NCI-H460 (cell line): ENCODE measurements around the gene TNFRSF19. TPM values are rescaled to one million over a fixed set of nuclear protein-coding genes. Genes with fewer than 3 reads are reported as not detected.
"Not testable (repeated sequence)": the region's sequence is repeated elsewhere in the genome, so short reads cannot be mapped to it uniquely, and the experiment has no call there.

Source experiments
- DNase-seq: peaks from one replicate; pipeline ENCODE4 v3.0.0-alpha.2; 2016; ENCODE audit warnings: low read depth; ENCODE audit errors: extremely low read depth
- total RNA-seq: library from RNA; depleted of rRNA; stranded (reverse); fragments of >200 nt; shearing (Covaris generic); gene quantifications from 2 replicates; pipeline ENCODE4 v1.2.3, GENCODE V29; 2014

TNFRSF19 gene
- total RNA-seq, 1 experiment from 2014 or later, result 31.3 TPM

DNA sequence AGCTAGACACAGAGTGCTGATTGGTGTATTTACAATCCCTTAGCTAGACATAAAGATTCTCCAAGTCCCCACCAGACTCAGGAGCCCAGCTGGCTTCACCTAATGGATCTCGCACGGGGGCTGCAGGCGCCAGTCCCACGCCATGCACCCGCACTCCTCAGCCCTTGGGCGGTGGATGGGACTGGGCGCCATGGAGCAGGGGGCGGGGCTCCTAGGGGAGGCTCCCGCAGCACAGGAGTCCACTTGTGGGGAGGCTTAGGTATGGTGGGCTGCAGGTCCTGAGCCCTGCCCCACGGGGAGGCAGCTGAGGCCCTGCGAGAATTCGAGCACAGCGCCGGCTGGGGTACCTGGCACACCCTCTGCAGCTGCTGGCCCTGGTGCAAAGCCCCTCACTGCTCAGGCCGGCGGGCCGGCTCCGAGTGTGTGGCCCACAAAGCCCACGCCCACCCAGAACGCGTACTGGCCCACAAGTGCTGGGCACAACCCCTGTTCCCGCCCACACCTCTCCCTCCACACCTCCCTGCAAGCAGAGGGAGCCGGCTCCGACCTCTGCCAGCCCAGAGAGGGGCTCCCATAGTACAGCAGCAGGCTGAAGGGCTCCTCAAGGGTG is 107.6 kb downstream of the TNFRSF19 start:
- not testable (repeated sequence) for DNase-seq

DNA sequence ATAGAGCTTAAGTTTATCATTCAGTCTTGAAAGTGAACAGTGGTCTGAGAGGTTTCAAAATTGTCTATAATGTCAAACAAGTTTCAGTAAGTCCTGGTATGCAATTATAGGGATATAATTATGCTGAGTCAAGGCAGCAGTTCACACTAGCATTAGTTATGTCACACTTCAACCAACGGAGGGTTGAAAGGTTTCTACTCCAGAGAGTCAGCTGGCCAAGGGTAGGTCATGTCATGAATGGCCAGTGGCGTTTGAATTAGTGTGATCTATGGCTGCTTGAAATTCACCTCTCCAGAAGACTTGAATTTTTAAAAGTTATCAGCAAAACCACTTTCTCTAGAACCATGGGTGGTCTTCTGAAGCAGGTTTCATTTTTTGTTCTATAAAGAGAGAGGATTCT is 108.6 kb downstream of the TNFRSF19 start:
- no peak for DNase-seq

DNA sequence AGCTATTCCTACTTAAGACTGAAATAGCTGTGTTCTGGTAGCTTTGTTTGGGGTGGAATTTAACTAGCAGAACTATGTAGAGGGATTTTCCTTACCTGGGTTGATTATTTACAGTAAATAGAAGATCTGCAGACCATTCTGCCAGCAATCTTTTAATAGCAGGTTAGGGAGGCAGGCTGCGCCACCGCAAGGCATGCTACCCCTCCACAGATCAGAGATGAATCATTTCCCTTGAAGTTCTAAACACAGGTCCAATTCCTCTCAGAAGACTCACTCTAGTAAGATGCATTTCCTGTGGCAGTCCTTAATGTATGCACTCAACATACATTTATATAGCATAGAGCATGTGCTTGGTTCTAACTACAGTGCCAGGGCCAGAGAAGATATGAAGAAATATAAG is 109.0 kb downstream of the TNFRSF19 start:
- no peak for DNase-seq

DNA sequence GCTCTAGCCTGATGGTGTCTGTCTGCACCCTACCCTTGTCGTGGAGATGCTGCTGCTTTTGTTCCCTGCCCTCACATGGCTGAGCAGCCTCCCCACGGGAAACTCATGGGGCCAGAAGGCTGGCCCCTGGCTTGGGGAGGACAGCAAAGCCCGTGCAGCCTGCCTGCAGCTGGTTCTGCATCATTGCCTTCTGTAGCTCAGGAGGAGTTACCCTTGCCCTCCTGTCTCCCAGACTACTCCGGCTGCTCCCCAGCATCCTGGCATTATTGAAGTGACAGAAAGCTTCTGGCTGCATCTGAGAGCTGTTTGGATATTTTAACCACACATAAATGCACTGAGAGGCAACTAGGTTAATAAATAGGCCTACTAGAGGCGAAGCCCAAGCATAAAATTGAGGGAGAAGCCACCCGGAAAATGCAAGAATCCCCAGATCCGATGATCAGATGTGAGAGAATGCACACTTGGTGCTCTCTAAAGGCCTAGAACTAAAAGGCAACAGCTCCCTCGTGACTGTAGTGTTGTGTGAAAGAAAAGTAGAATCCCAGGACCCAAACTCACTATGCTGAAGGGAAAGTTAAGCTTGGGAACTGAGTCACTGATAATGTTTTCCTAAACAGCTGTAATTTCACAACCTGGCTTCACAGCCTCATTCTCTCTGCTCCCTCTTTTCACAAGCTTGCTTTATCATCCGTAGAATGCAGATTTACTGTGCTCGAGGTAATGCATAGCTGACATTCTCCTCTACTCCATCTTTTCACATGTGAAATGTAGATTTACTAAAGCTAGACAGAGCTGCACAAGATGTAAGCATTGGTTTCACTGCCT is 110.8 kb downstream of the TNFRSF19 start:
- DNase-seq, result no peak

DNA sequence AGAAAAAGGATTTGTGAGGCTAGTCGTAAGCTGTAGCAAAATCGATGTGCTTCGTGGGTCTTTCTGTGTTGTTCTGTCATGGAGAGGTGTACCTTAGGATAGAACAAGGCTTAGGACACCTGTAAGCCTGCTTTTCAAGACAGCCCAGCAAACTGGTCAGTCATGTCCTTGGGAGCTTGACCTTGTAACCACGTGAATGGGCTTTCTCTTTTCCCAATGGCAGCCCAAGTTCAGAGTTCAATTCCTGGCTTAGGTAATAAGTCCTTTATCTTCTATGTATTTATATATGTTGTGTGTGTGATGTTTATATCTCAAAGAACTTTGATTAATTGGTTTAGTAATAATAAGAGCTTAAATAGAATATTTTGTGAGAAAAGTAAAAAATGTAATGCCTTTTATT is 112.9 kb downstream of the TNFRSF19 start:
- DNase-seq, result no peak

DNA sequence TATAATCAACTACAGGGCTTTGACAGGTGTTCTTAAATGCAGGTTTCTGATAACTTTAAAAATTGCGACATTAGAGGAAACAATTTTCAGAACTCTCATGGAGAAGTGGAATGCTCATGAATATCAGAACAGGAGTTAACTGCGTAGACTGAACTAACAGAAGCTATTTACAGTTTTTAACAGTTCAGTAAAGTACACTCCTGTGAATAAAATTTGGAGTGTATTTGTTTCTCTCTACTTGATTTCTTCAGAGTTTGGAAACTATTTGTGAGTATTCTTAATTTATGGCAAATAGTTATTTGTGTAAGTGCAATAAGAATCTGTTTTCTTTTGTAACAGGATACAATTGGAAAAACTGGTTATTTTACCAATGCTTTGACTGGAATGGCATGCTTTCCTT is 114.4 kb downstream of the TNFRSF19 start:
- no peak for DNase-seq

DNA sequence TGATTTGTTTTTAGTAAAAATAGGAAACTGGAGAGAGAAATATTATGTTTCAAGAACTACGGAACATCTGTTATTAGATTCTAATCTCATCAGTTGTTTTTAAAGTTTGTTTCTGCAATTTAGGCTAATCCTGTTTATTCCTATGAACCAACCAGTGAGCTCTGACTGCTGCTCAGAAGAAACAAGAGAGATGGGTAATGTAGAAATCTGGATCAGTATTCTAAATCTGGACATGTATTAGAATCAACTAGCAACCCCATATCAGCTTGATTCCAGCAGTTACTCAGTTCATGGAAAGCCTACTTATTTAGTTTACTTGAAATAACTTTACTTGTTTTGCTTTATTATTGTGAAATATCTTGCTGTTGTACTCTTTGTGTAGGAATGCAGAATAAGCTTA is 115.2 kb downstream of the TNFRSF19 start:
- DNase-seq, result no peak

DNA sequence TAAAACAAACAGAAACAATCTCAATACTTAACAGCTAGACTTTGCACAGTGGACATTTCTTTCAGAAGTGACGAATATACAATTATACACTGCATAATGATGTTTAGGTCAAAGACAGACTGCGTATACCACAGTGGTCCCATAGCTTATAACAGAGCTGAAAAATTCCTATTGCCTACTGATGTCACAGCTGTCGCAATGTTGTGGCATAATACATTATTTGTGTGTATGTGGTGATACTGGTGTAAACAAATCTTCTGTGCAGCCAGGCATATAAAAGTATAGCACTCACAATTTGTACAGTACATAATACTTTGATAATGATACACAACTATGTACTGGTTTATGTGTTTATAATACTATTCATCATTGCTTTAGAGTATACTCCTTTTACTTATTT is 116.7 kb downstream of the TNFRSF19 start:
- DNase-seq, result no peak

DNA sequence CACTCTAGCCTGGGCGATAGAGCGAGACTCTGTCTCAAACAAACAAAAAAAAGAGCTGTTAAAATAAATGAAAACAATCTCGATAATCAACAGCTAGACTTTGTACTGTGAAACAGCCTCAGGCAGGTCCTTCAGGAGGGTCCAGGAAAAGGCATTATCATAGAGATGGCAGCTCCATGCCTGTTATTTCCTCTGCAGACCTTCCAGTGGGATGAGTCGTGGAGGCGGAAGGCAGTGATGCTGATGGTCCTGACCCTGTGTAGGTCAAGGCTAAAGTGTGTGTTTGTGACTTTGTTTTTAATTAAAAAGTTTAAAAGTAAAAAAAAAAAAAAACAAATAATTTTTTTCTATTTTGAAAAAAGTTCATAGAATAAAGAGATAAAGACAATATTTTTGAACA is 117.4 kb downstream of the TNFRSF19 start:
- DNase-seq, result no peak

DNA sequence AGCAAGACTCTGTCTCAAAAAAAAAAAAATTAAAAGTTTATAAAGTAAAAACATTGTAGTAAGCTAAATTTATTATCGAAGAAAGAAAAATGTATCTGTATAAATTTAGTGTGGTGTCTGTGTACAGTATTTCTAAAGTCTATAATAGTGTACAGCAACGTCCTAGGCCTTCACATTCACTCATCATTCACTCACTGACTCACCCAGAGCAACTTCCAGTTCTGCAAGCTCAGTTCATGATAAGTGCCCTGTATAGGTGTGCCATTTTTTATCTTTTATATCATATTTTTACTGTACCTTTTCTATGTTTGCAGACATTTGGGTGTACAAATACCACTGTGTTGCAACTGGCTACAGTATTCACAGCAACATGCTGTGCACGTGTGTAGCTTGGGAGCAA is 118.1 kb downstream of the TNFRSF19 start:
- no peak for DNase-seq

DNA sequence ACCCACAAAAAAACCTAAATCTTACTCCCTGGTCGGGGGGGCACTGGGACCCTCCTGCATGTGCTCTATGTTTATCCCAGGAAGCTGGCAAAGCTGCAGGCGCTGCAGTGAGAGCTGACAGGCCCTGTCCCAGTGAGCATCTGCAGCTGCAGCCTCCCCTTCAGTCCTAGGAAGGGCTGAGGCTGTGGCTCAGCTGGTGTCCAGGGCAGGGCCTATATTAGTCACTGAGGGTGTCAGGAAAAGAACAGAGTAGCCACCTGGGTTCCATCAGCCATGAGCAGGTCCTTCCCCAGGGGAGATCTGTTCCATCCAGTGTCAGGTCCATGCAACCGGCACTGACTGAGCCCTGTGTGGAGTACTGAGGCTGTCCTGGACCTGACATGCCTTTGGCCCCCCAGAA is 120.5 kb downstream of the TNFRSF19 start:
- no peak for DNase-seq

DNA sequence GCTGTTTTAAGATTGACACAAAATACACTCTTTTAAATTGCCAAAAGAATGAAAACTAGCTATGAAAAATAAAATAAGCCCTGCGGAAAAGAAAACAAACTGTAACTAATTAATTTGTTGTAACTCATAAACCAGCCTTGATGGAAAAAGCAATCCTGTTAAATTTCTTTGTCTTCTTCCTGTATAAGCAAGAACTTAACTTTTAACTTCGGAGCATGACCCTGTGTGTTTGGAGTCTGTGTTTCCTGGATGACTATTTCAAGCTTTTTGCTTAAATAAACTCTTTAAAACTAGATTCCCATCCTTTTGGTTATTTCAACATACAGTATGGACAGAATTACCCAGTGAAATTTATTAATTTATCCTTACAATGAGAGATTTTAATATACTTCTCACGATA is 122.6 kb downstream of the TNFRSF19 start:
- no peak for DNase-seq

DNA sequence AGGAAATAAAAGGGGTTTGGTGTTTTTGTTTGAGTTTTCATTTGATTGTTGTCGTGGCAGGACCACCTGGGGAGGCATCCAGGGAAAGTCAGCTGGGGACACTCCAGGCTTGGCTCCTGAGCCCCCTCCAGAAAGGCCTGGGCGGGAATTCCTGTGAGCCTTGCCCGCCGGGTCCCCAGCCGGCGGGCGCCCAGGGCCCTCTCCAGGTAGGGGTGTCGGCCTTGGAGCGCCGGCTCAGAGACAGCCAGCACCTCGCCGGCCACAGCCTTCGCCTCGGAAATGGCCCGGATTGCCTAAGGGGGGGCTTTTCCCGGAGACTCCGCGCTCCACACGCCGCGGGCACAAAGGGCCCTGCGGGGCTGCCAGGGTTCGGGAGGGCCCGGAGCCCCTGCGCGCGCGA is 125.0 kb downstream of the TNFRSF19 start:
- DNase-seq, result no peak

DNA sequence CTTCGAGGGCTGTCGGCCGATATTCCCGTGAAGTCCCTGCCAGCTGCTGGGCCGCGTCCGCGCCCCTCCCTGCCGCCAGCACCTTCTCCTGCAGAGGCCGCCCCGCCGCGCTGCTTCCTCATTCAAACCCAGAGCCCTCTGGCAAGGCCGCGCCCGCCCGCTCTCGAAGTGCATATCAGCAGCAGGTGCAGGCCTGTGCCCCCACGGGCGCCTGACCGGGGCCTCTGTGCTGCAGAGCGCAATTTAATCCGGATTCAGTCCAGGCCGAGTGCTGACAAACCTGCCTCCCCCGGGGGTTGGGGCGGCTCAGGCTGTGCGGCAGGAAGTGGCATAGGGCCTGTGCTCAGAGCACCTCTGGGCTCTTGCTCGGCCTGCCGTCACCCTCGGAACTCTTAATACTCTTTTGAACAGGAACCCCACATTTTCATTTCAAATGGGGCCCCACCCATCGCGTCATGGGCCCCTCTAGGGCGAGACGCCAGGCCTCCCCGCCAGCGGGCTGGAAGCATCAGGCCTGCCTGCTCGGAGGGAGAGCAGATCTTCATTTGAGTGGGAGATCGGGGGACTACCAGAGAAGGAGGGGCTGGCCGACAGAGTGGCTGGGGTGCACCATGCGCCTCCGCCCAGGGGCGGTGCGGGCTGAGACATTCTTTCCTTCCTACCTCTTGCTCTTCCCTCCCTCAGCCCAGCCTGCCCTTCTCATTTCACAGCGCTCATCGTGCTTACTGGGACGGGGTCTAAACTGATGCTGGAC is 125.7 kb downstream of the TNFRSF19 start:
- DNase-seq, result no peak

DNA sequence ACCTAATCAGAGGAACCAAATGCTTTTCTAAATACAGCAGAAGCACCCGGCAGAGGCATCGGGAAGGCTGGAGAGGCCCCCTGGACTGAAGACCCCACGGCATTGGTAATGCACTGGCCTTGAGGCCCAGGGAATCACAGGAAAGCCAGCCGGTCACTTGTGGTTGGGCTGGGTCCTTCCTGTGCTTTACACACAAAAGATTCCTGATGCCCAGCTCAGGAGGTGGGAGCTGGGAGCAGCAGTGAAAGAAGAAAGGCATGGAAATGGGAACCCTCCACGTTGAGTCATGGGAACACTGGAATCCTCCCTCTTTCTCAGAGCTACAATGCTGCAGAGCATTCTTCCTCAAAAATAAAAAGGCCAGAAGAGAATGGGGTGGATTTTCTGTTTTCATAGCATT is 126.4 kb downstream of the TNFRSF19 start:
- DNase-seq, result no peak

DNA sequence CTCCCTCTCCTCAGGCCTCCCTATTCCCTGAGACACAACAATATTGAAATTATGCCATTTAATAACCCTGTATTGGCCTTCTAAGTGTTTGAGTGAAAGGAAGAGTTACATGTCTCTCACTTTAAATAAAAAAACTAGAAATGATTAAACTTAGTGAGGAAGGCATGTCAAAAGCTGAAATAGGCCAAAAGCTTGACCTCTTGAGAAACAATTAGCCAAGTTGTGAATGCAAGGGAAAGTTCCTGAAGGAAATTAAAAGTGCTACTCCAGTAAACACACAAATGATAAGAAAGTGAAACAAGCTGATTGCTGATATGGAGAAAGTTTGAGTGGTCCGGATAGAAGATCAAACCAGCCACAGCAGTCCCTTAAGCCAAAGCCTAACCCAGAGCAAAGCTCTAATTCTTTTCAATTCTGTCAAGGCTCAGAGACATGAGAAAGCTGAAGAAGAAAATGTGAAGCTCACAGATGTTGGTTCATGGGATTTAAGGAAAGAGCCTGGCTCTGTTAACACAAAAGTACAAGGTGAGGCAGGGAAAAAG is 127.6 kb downstream of the TNFRSF19 start:
- DNase-seq, result no peak

DNA sequence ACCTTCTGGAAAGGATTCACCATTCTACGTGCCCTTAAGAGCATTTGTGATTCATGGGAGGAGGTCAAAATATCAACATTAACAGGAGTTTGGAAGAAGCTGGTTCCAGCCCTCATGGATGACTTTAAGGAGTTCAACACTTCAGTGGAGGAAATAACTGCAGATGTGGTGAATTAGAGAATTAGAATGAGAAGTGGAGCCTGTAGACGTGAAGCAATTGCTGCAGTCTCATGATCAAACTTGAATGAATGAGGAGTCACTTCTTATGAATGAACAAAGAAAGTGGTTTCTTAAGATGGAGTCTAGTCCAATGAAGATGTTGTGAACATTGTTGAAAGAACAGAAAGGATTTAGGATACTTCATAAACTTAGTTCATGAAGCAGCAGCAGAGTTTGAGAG is 129.1 kb downstream of the TNFRSF19 start:
- DNase-seq, result no peak

DNA sequence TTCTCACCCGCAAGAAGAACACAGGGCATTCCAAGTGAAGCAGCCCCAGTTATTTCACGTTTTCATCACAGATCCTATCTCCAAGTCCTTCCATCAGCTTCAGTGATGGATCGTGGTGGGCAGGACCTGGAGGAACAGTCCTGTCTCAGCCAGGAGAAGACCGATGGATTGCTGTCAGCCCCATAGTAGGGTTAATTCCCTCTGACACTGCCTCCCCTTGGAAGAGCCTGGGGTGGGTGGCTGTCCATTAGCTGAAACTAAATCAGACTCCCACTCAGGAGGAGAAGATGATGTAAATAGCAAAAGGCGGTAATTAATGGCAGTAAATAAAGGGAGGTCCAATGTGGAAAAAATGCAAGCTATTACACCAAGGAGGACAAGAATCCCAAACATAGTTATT is 131.0 kb downstream of the TNFRSF19 start:
- DNase-seq, result no peak

DNA sequence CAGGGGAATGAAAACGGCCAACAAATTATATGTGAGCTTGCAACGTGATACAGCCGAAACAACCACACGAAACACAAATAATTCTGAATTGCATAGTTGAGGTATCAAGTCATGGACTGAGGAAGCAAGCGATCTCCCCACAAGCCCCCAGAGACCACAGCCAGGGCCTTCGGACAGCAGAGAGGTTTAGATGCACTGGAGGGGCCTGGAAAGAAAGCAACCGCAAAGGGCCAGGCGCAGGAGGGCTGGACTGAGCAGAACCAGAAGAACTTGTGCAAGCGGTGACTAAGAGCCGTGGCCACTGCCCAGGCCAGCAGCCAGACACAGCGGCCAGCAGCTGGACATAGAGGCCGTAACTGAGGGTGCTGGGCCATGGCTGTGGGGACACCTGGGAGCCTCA is 131.4 kb downstream of the TNFRSF19 start:
- no peak for DNase-seq

DNA sequence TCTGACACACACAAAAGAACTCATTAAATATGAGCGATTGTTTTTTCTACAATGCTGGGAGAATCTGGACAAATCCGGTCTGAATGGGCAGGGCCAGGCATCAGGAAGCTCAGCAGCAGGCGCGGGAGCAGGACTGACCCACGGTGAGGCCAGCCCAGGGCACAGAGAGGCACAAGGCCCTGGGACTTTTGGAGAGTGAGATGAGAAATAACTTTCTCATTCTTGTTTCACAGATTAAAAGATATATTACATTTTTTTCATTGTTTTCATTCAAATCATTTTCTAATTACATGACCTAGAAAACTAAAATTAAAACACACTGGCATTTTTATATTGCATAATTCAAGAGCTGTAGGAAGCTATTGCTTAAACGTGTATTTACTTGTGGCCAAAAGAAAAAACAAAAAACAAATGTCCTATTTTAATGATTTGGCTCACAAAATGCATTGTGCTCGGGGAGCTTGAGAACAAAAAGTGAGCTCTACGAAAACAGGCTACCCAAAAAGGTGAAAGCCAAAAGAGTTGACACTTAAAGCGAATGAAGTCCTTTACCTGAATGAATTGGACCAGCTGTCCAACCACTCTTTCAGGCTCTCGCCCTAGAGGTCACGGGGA is 133.1 kb downstream of the TNFRSF19 start:
- DNase-seq, result no peak

DNA sequence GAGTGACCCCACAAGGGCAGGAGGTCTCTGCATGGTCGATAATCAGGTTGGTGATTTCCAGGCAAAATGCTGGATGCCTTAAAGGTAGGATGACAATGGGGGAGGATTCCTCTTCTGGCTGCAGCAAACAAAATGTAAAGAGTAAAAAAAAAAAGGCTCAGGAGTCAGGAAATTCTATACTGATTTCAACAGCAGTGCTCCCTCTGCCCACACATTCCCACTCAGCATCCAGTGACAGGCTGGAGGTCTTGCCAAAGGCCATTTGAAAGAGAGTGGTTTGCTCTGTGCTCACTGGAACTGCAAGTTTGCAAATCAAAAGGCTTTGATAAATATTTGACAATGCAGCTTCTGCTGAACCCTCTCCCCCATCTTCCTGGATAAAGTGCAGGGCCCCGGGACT is 135.4 kb downstream of the TNFRSF19 start:
- DNase-seq, result no peak
